Adipocyte (in vitro differentiated cells): ENCODE data around the gene NPAS2.

ENCODE experiments used
- DNase-seq: peaks from one replicate; pipeline ENCODE4 v3.0.0-alpha.2; 2015; ENCODE audit warnings: low read depth
- H3K27me3 ChIP-seq: replicated peaks from 2 replicates; pipeline ENCODE4 v1.7.0; 2013; ENCODE audit warnings: mild to moderate bottlenecking, low read length, moderate library complexity; ENCODE audit not compliant: control insufficient read depth, insufficient read depth
- H3K36me3 ChIP-seq: 2 replicates; pipeline ENCODE4 v1.7.0; 2013; ENCODE audit warnings: low read length, mild to moderate bottlenecking, moderate library complexity; ENCODE audit not compliant: control insufficient read depth, insufficient read depth, severe bottlenecking
- H3K4me1 ChIP-seq: 2 replicates; pipeline ENCODE4 v1.7.0; 2013; ENCODE audit warnings: mild to moderate bottlenecking, low read length, moderate library complexity; ENCODE audit not compliant: control insufficient read depth, insufficient read depth
- H3K4me3 ChIP-seq: 2 replicates; pipeline ENCODE4 v1.7.0; 2013; ENCODE audit warnings: mild to moderate bottlenecking, low read length, moderate library complexity
- H3K9ac ChIP-seq: 2 replicates; pipeline ENCODE4 v1.7.0; 2013; ENCODE audit warnings: mild to moderate bottlenecking, low read length, moderate library complexity
- H3K9me3 ChIP-seq: 2 replicates; pipeline ENCODE4 v1.7.0; 2013; ENCODE audit warnings: mild to moderate bottlenecking, low read length, moderate library complexity; ENCODE audit not compliant: control insufficient read depth

The NPAS2 gene

DNA sequence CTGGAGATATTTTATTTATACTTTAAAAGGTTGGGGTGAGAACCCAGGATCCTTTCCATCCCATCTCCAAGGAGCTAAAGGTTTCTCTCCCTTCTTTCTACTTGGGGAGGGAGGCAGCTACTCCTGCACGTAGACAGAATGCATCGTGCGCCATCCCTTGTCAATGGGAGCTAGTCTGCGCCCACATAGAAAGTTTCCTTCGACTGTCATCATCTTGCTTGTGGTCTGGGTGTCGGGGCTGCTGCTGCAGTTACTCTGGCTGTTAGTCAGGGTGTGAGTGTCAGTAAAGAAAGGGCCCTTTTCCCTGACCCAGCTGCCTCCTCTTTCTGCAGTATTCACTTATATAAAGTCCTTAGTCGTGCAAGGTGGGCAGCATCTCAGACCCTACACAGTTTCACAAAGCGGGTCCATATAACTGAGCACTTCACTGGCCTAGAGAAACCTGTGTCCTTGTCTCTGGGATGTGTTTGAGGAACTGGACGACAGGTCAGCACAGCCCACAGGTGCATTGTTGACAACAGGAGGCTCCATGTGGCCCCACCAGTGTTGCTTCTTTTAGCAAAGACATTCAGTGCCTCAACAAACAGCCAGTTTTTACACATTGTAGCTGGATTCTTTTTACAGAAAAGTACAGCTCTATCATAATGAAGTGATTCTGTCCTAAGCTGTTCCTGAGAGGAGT is 22.4 kb downstream of the NPAS2 start:
- H3K4me1 ChIP-seq = no peaks in the 10 kb centered on the region

DNA sequence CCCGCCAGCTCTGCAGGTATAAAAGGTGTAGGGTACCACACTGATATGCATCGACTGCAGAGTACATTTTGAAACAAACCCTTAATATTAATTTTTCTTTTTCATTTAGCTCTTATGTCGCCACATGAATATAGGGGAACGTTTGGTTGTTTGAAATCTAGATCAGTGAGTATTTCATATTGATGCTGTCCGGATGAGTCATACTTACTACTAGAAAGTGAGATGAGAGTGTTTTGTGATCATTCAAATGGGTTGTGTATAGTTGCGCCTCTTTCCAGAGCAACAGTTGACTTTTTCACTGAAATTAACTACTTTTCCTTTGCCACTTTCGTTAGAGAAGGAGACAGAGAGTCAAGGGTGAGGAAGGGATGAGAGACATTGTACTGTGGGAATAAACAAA is 24.6 kb downstream of the NPAS2 start:
- Histone ChIP-seq H3K36me3 (peaks cover 7% of the 10 kb centered on the region), H3K9me3 (no peaks in the 10 kb centered on the region), H3K27me3 (no peaks in the 10 kb centered on the region), H3K4me3 (no peak overlapping the region), H3K9ac (no peak overlapping the region), H3K4me1 (no peaks in the 10 kb centered on the region)
- no peak for DNase-seq

More for the DNA sequence above, 22.4 kb downstream of the NPAS2 start:
- H3K9ac ChIP-seq = no peak overlapping the region
- H3K36me3 ChIP-seq = peaks cover 7% of the 10 kb centered on the region
- H3K9me3 ChIP-seq = no peaks in the 10 kb centered on the region
- no peak overlapping the region for H3K4me3 ChIP-seq
- no peaks in the 10 kb centered on the region for H3K27me3 ChIP-seq
- DNase-seq = no peak

DNA sequence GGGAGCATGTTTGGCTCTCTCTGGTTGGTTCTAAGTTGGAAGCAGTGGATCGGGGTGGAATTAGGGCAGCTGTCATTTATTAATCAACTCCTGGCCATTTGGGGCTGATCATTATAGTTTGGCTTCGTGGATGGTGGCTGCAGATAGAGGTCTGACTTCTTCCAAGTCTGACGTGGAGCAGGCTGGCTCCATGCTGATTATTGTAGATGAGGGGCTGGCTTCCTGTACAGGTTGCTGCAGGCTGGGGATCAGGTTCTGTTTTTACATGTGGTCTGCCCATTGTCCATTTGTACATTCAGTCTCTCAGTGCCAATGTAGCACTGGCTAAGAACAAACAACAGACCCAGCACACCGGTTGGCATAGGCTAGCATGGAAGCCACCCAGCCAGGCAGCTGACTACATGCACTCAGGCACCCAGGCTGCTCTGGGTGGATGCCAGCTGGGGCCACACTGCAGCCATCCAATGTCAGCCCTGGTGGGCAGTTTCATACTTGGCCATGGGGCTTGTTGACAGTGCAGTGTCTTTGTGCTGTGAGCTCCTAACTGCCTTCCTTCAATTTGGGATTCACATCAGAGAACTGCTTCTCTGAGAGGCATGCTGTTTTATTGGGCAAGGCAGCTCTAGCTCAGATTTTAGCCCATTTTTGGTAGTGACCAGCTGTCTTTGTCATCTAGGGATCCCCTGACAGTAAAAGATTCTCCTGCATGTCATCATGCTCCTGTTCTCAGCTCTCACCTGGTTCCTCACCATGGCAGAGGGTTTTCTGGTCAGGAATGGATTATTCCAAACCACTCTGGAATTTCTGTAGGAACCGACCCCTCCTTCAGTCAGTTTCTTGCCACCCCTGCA is 25.4 kb downstream of the NPAS2 start:
- Histone ChIP-seq H3K36me3 (peaks cover 7% of the 10 kb centered on the region), H3K9me3 (no peaks in the 10 kb centered on the region), H3K27me3 (no peaks in the 10 kb centered on the region), H3K4me1 (no peaks in the 10 kb centered on the region), H3K9ac (no peak overlapping the region), H3K4me3 (no peak overlapping the region)
- no peak for DNase-seq

DNA sequence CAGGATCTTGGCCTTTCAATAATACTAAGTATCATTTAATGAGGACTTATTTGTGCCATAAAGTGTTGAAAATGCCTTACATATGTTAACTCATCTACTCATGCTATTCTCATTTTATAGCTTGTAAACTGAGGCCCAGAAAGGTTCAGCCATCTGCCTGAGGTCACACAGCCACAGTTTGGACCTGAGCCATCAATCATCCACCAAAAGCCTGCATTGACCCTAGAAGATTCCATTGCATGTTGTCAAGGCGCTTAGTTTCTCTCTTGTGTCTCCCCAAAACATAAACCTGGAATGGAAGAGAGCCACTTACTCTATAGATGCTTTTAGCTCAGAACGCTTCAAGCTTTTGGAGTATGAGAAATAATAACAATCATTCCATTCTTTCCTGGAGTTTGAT is 26.8 kb downstream of the NPAS2 start:
- DNase-seq = no peak
- no peaks in the 10 kb centered on the region for H3K9me3 ChIP-seq
- H3K36me3 ChIP-seq = peaks cover 5% of the 10 kb centered on the region
- H3K4me1 ChIP-seq = no peaks in the 10 kb centered on the region
- no peak overlapping the region for H3K4me3 ChIP-seq
- no peak overlapping the region for H3K9ac ChIP-seq
- no peaks in the 10 kb centered on the region for H3K27me3 ChIP-seq

DNA sequence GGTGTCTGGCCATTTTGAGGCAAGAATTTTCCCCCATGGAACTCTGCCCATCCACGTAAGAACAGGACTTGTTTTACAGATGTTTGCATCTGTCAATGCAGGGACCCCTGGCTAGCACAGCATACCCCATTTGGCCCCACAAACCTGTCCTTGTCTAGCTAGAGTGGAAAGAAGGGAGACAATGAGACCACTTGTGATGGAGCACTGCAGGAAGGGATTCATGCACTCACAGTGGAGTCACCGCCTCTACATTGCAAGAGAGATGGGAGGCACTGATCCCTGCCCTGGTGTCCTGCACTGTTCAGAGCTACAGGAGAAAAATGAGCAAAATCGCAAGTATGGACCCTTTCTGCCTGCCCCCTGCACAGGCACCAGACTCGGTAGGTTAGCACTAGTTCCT is 32.5 kb downstream of the NPAS2 start:
- Histone ChIP-seq H3K9ac (no peak overlapping the region), H3K9me3 (no peaks in the 10 kb centered on the region), H3K36me3 (no peaks in the 10 kb centered on the region), H3K4me1 (peaks cover 3% of the 10 kb centered on the region), H3K4me3 (no peak overlapping the region), H3K27me3 (no peaks in the 10 kb centered on the region)
- DNase-seq = no peak

DNA sequence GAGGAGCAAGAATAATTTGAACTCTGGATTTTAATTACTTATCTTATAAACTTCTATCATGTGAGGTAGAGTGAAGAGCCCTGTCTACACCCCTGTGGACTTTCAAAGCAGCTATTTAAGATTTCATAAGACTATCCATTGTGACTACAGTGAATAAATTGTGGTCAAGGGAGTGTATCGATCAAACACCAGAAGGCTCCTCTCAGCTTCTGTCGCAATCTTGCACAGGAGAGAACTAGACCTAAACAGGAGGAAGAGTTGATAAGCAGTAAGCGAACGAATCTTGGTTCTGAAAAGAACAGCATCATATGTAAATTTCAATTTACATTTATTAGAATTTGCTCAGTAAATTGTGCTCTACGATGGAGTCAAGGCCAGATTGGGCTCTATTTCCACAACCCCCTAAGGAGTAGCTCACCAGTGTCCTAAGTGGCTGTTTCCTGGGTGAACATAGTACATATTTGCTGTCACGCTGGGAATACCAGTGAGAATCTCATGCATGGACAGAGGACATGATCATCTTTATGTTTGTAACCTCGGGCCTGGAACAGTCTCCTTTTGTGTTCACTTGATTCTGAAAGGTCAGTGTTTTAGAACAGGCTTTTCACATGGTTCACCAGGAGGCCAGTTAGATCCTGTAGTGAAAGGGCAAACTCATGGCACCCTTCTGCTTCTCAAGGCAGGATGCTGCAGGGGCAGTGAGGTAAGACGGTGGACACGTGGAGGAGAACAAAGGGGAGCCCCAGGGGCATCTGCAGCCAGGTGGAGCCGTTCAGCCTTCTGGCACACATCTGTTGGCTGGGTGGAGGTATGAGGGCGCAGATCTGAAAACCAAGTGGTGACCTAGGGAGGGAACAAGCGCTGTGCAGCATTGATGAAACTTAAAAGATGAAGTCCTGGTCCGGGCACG is 33.3 kb downstream of the NPAS2 start:
- Histone ChIP-seq H3K4me3 (no peak overlapping the region), H3K4me1 (peaks cover 11% of the 10 kb centered on the region), H3K36me3 (no peaks in the 10 kb centered on the region), H3K27me3 (no peaks in the 10 kb centered on the region), H3K9me3 (no peaks in the 10 kb centered on the region), H3K9ac (no peak overlapping the region)
- DNase-seq = no peak

DNA sequence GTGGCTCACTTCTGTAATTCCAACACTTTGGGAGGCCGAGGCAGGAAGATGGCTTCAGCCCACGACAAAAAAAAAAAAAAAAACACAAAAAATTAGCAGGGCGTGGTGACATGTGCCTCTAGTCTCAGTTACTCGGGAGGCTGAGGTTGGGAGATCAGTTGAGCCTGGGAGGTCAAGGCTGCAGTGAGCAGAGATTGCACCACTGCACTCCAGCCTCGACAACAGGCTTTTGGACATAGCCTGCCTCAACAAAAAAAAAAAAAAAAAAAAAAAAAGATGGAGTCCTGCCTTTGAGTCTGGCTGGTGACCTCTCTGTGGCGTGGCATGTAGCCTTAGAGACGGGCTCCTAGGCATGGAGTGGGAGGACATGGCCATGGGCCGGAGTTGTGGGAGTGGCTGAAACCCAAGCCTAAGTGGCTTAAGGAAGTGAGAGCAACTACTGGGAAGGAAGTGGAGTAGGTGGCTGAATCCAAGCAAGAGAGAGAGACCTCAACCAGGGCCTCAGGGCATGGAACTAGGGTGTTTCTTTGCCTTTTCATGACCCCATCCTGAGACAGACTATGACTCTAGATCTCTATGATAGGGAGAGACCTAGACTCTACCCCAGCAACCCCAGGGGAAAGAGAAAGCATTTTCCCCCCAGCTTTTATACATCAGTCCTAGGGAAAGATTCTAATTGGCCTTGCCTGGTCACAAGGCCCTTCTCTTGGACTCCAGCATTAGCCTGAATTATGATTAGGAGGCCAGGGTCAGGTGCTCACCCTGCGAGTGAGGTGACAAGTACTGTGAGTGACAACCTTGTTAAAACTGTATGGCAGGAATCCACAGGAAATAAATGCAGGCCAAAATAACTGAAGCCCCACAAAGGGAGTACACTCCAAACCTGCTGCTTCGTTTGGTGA is 34.2 kb downstream of the NPAS2 start:
- DNase-seq = no peak
- Histone ChIP-seq H3K36me3 (no peaks in the 10 kb centered on the region), H3K4me3 (no peak overlapping the region)

DNA sequence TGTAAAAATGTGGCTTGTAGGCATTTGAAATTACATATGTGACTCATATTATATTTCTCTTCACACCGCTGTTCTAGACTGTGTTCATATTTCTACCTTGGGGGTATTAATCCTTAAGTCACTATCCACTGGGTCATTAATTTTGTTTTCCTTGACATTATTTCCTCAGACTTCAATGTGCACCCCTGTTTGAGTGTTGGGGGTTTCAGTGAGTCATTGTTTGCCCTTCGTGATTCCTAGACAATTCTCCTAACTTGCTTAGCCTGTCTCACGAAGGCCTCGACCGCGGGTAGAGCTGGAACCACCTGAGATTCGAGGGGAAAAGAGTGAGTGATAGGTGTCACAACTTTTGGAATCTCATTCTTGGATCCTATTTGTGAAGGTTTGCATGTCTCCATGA is 35.1 kb downstream of the NPAS2 start:
- Histone ChIP-seq H3K4me1 (peaks cover 13% of the 10 kb centered on the region), H3K9me3 (no peaks in the 10 kb centered on the region), H3K9ac (no peak overlapping the region), H3K4me3 (no peak overlapping the region), H3K27me3 (no peaks in the 10 kb centered on the region), H3K36me3 (no peaks in the 10 kb centered on the region)
- no peak for DNase-seq

More for the DNA sequence above, 34.2 kb downstream of the NPAS2 start:
- H3K9me3 ChIP-seq = no peaks in the 10 kb centered on the region
- peaks cover 13% of the 10 kb centered on the region for H3K4me1 ChIP-seq
- H3K9ac ChIP-seq = no peak overlapping the region
- H3K27me3 ChIP-seq = no peaks in the 10 kb centered on the region

DNA sequence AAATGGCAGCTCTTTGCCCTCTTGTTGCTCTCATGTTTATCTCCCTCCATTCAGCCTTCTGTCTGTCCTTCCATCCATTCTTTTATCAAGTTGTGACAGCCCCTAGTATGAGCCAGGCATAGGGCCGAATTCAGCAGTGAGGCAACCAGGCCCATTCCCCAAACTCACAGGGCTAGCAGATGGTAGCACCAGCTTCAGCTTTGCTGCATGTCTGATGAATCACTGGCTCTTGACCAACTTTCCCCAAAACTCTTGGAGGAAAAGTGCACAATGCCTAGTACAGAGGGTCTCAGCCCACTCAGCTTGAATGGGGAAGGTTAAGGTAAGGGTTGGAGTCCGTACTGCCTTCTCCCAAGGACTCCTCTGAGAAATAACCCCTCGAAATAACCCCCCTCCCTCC is 35.7 kb downstream of the NPAS2 start:
- H3K4me1 ChIP-seq = peaks cover 13% of the 10 kb centered on the region
- H3K36me3 ChIP-seq = no peaks in the 10 kb centered on the region
- H3K27me3 ChIP-seq = no peaks in the 10 kb centered on the region
- no peak for DNase-seq
- no peak overlapping the region for H3K4me3 ChIP-seq
- no peak overlapping the region for H3K9ac ChIP-seq
- H3K9me3 ChIP-seq = no peaks in the 10 kb centered on the region

DNA sequence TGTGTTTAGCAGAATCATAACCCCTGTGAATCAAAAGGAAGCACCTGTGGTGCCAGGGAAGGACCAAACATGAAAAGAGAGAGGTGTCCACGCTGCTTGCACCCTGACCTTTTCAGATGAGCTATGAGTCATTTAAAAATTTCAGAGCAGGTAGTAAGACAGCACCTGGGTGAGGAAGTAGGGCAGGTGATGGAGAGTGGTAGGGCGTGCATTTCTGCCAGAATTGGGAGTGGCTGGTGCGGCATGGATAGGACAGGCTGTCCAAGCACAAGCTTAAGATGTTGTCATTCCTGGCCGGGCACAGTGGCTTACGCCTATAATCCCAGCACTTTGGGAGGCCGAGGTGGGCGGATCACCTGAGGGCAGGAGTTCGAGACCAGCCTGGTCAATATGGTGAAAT is 36.8 kb downstream of the NPAS2 start:
- no peak overlapping the region for H3K4me3 ChIP-seq
- H3K27me3 ChIP-seq = no peaks in the 10 kb centered on the region
- H3K36me3 ChIP-seq = no peaks in the 10 kb centered on the region
- H3K9me3 ChIP-seq = no peaks in the 10 kb centered on the region
- peaks cover 13% of the 10 kb centered on the region for H3K4me1 ChIP-seq
- no peak for DNase-seq
- H3K9ac ChIP-seq = no peak overlapping the region
